GM12878 (cell line): ENCODE measurements around the gene CGAS.

Experiments
- IKZF1 ChIP-seq: fragments of 450-650 bp; conservative IDR thresholded peaks from 2 replicates; pipeline ENCODE4 v1.6.1; 2017; ENCODE audit warnings: antibody characterized with exemption, mild to moderate bottlenecking
- POLR2AphosphoS5 ChIP-seq: IDR thresholded peaks from 2 replicates; pipeline ENCODE4 v1.6.1; 2011; ENCODE audit warnings: mild to moderate bottlenecking, low read length, inconsistent platforms
- TF ChIP-seq, protein P1 (sequence below), 3 experiments: IDR thresholded peaks in 2 of 3; conservative IDR thresholded peaks in 1 of 3; 2 replicates each; pipeline ENCODE4 v1.5.1; 2011; ENCODE audit warnings: low read depth in 3 of 3, low read length in 3 of 3, mild to moderate bottlenecking in 3 of 3, control low read depth in 2 of 3, moderate library complexity in 2 of 3, inconsistent platforms in 1 of 3, mixed read lengths in 1 of 3; ENCODE audit not compliant: control insufficient read depth in 2 of 3, insufficient read depth in 1 of 3; ENCODE audit errors: extremely low read depth in 1 of 3
- TF ChIP-seq, protein P2 (sequence below): fragments of 450-650 bp; IDR thresholded peaks from 2 replicates; pipeline ENCODE4 v1.6.1; 2018; ENCODE audit warnings: mild to moderate bottlenecking, low read depth, moderate library complexity; ENCODE audit not compliant: partially characterized antibody
- TF ChIP-seq, protein P3 (sequence below): fragments of 450-650 bp; IDR thresholded peaks from 2 replicates; pipeline ENCODE4 v1.6.1; 2014; ENCODE audit warnings: mild to moderate bottlenecking

DNA sequence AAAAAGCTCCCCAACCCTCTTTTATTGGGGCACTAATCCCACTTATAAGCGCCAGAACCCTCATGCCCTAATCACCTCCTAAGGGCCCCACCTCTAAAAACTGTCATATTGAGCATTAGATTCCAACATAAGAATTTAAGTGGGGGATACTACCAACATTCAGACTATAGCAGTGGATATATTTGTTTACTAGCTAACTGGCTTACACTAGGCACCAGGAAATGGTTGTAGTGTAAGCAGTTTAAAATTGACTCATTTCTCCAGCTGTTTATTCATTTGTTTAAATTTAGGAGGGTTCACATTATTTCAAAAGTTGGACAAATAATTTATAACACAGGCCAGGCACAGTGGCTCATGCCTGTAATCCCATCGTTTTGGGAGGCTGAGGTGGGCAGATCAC is 32.3 kb upstream of the CGAS start:
- TF ChIP-seq POLR2AphosphoS5: no peak
- TF ChIP-seq, protein P1, sequence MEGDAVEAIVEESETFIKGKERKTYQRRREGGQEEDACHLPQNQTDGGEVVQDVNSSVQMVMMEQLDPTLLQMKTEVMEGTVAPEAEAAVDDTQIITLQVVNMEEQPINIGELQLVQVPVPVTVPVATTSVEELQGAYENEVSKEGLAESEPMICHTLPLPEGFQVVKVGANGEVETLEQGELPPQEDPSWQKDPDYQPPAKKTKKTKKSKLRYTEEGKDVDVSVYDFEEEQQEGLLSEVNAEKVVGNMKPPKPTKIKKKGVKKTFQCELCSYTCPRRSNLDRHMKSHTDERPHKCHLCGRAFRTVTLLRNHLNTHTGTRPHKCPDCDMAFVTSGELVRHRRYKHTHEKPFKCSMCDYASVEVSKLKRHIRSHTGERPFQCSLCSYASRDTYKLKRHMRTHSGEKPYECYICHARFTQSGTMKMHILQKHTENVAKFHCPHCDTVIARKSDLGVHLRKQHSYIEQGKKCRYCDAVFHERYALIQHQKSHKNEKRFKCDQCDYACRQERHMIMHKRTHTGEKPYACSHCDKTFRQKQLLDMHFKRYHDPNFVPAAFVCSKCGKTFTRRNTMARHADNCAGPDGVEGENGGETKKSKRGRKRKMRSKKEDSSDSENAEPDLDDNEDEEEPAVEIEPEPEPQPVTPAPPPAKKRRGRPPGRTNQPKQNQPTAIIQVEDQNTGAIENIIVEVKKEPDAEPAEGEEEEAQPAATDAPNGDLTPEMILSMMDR (IDR thresholded peaks at IDR 0.05 in 2 of 3, conservative IDR thresholded peaks at IDR 0.05 in 1 of 3; ENCODE audit: control insufficient read depth in 2 of 3, extremely low read depth in 1 of 3, insufficient read depth in 1 of 3, low read depth in 3 of 3, low read length in 3 of 3): no peak
- TF ChIP-seq IKZF1: no peak
- TF ChIP-seq, protein P2, sequence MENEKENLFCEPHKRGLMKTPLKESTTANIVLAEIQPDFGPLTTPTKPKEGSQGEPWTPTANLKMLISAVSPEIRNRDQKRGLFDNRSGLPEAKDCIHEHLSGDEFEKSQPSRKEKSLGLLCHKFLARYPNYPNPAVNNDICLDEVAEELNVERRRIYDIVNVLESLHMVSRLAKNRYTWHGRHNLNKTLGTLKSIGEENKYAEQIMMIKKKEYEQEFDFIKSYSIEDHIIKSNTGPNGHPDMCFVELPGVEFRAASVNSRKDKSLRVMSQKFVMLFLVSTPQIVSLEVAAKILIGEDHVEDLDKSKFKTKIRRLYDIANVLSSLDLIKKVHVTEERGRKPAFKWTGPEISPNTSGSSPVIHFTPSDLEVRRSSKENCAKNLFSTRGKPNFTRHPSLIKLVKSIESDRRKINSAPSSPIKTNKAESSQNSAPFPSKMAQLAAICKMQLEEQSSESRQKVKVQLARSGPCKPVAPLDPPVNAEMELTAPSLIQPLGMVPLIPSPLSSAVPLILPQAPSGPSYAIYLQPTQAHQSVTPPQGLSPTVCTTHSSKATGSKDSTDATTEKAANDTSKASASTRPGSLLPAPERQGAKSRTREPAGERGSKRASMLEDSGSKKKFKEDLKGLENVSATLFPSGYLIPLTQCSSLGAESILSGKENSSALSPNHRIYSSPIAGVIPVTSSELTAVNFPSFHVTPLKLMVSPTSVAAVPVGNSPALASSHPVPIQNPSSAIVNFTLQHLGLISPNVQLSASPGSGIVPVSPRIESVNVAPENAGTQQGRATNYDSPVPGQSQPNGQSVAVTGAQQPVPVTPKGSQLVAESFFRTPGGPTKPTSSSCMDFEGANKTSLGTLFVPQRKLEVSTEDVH: no peak
- TF ChIP-seq, protein P3, sequence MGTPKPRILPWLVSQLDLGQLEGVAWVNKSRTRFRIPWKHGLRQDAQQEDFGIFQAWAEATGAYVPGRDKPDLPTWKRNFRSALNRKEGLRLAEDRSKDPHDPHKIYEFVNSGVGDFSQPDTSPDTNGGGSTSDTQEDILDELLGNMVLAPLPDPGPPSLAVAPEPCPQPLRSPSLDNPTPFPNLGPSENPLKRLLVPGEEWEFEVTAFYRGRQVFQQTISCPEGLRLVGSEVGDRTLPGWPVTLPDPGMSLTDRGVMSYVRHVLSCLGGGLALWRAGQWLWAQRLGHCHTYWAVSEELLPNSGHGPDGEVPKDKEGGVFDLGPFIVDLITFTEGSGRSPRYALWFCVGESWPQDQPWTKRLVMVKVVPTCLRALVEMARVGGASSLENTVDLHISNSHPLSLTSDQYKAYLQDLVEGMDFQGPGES: no peak
